Vagina (tissue), 2 donors: Measurements from ENCODE around the gene ANKRD35. TPM values are rescaled to one million over a fixed set of nuclear protein-coding genes. Genes with fewer than 3 reads are reported as not detected.

Source experiments
- DNase-seq, 2 donors: peaks; one replicate each; pipeline ENCODE4 v3.0.0-alpha.2; 2017; ENCODE audit errors: extremely low spot score in 2 of 2
- H3K27ac ChIP-seq: fragments of 200-600 bp; sonication (generic); one replicate; pipeline ENCODE4 v1.5.1; 2019
- H3K27me3 ChIP-seq: fragments of 200-600 bp; sonication (generic); one replicate; pipeline ENCODE4 v1.5.1; 2019
- H3K36me3 ChIP-seq, 2 donors: fragments of 200-600 bp; sonication (generic); one replicate each; pipeline ENCODE4 v1.5.1; 2017 to 2019
- H3K4me1 ChIP-seq: fragments of 200-600 bp; sonication (generic); one replicate; pipeline ENCODE4 v1.5.1; 2019
- H3K4me3 ChIP-seq, 2 donors: fragments of 200-600 bp; sonication (generic); 1 replicate in 1 of 2; 2 replicates in 1 of 2; pipeline ENCODE4 v1.5.1; 2016 to 2019
- H3K9me3 ChIP-seq: fragments of 200-600 bp; sonication (generic); one replicate; pipeline ENCODE4 v1.5.1; 2019
- CTCF ChIP-seq, 3 experiments: fragments of 450-650 bp in 2 of 3; fragments of 200-600 bp in 1 of 3; sonication (generic) in 1 of 3; IDR thresholded peaks; one replicate each; pipeline ENCODE4 v1.5.1; 2017 to 2019; ENCODE audit warnings: antibody characterized with exemption in 3 of 3, mild to moderate bottlenecking in 2 of 3, moderate library complexity in 2 of 3
- POLR2A ChIP-seq, 2 donors: fragments of 450-650 bp; IDR thresholded peaks; one replicate each; pipeline ENCODE4 v1.6.1; 2017; ENCODE audit warnings: antibody characterized with exemption in 2 of 2, mild to moderate bottlenecking in 2 of 2, moderate library complexity in 2 of 2
- POLR2AphosphoS5 ChIP-seq, 2 donors: sonication (generic); formaldehyde crosslinking; IDR thresholded peaks; one replicate each; pipeline ENCODE4 v1.9.0; 2017; ENCODE audit warnings: antibody characterized with exemption in 2 of 2, mild to moderate bottlenecking in 2 of 2, low read depth in 1 of 2; ENCODE audit not compliant: insufficient read depth in 1 of 2
- intact Hi-C: fragments of 100-400 bp; cut with DNase I; formaldehyde crosslinking; loops from one replicate; pipeline ENCODE4 v1.15.1; 2023
- total RNA-seq: library from RNA; depleted of rRNA; stranded (reverse); fragments of >200 nt; gene quantifications from one replicate; pipeline ENCODE4 v1.2.3, GENCODE V29; 2016

Gene ANKRD35
- total RNA-seq, 1 donor from 2014 or later = 17.9 TPM

- TF ChIP-seq POLR2AphosphoS5 (IDR thresholded peaks at IDR 0.05; ENCODE audit: insufficient read depth in 1 of 2, low read depth in 1 of 2) (no peak), POLR2A (IDR thresholded peaks at IDR 0.05) (no peak)
- Histone ChIP-seq H3K4me3 (peak overlapping the region; percentile 66 to 88), H3K27me3 (no peaks in the 10 kb centered on the region), H3K4me1 (peaks cover 20% of the 10 kb centered on the region), H3K9me3 (no peaks in the 10 kb centered on the region), H3K27ac (peak overlapping the region; percentile 86), H3K36me3 (peaks cover 0 to 33% of the 10 kb centered on the region in 2 donors)
- DNase-seq = no peak
- intact Hi-C loops = loop anchor here (10.0 kb wide), 1 partner anchor 56 kb away; the partner anchor contains the start of genes ITGA10 and PEX11B
Observed at GRCh38 chr1:145858238-145858900, 27.3 kb downstream of the ANKRD35 start.

- Histone ChIP-seq H3K27me3 (no peaks in the 10 kb centered on the region), H3K27ac (no peak overlapping the region), H3K4me3 (no peak overlapping the region), H3K9me3 (no peaks in the 10 kb centered on the region), H3K36me3 (peaks cover 0 to 44% of the 10 kb centered on the region in 2 donors), H3K4me1 (peaks cover 20% of the 10 kb centered on the region)
- TF ChIP-seq POLR2A (IDR thresholded peaks at IDR 0.05) (no peak), POLR2AphosphoS5 (IDR thresholded peaks at IDR 0.05; ENCODE audit: insufficient read depth in 1 of 2, low read depth in 1 of 2) (no peak), CTCF (IDR thresholded peaks at IDR 0.05) (no peak)
- intact Hi-C loops = loop anchor here (10.0 kb wide), 1 partner anchor 58 kb away; the partner anchor contains the start of genes ITGA10 and PEX11B
- no peak for DNase-seq
Observed at GRCh38 chr1:145857170-145857569, 28.5 kb downstream of the ANKRD35 start.

GRCh38 chr1:145855426-145855948 lies 30.2 kb downstream of the ANKRD35 start:
- TF ChIP-seq POLR2AphosphoS5 (IDR thresholded peaks at IDR 0.05; ENCODE audit: insufficient read depth in 1 of 2, low read depth in 1 of 2) = no peak
- TF ChIP-seq CTCF (IDR thresholded peaks at IDR 0.05) = no peak
- TF ChIP-seq POLR2A (IDR thresholded peaks at IDR 0.05) = no peak
- Histone ChIP-seq H3K4me3 (no peak overlapping the region), H3K9me3 (no peaks in the 10 kb centered on the region), H3K27ac (no peak overlapping the region), H3K27me3 (no peaks in the 10 kb centered on the region), H3K4me1 (peaks cover 20% of the 10 kb centered on the region), H3K36me3 (peaks cover 0 to 61% of the 10 kb centered on the region in 2 donors)
- intact Hi-C loops = loop anchor here (10.0 kb wide), 1 partner anchor 59 kb away; the partner anchor contains the start of genes ITGA10 and PEX11B
- no peak for DNase-seq

- DNase-seq = no peak
- Histone ChIP-seq H3K9me3 (no peaks in the 10 kb centered on the region), H3K4me1 (peaks cover 17% of the 10 kb centered on the region), H3K27me3 (no peaks in the 10 kb centered on the region), H3K36me3 (peaks cover 0 to 65% of the 10 kb centered on the region in 2 donors), H3K4me3 (no peak overlapping the region), H3K27ac (no peak overlapping the region)
- TF ChIP-seq CTCF (IDR thresholded peaks at IDR 0.05) = no peak
- TF ChIP-seq POLR2AphosphoS5 (IDR thresholded peaks at IDR 0.05; ENCODE audit: insufficient read depth in 1 of 2, low read depth in 1 of 2) = no peak
- TF ChIP-seq POLR2A (IDR thresholded peaks at IDR 0.05) = no peak
- intact Hi-C loops = loop anchor here (10.0 kb wide), 1 partner anchor 65 kb away; the partner anchor contains the start of genes ITGA10 and PEX11B
Observed at GRCh38 chr1:145849356-145850160, 36.1 kb downstream of the ANKRD35 start.

DNA sequence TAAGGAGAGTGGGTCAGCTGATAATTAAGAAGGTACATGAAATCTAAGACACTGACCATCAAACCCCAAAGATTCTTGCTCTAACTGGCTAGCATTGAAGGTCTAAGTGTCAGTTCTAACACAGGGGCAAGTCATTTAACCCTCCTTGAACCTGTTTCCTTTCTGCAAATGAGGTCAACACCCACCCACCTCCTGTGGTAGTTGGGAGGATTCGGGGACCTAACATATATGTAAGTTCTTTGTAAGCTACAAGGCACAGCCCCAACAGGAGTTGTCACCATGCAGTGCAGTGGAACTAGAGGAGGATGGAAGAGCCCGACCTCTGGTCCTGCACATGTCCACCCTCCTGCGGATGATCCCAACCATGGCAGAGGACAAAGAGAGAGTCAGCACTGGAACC lies 37.8 kb downstream of the ANKRD35 start:
- Histone ChIP-seq H3K27ac (no peak overlapping the region), H3K9me3 (no peaks in the 10 kb centered on the region), H3K36me3 (peaks cover 0 to 51% of the 10 kb centered on the region in 2 donors), H3K27me3 (no peaks in the 10 kb centered on the region), H3K4me1 (peaks cover 19% of the 10 kb centered on the region), H3K4me3 (no peak overlapping the region)
- DNase-seq = no peak
- TF ChIP-seq CTCF (IDR thresholded peaks at IDR 0.05) (no peak), POLR2A (IDR thresholded peaks at IDR 0.05) (no peak), POLR2AphosphoS5 (IDR thresholded peaks at IDR 0.05; ENCODE audit: insufficient read depth in 1 of 2, low read depth in 1 of 2) (no peak)
- intact Hi-C loops = no loop called here
